Endothelial cell of umbilical vein (primary cell): ENCODE measurements around the gene LRRC28. TPM values are rescaled to one million over a fixed set of nuclear protein-coding genes. Genes with fewer than 3 reads are reported as not detected.
A peak's percentile ranks its signal among the peaks of the same experiment; 100 is the strongest.

Source experiments
- BruUV-seq: library from RNA; stranded (reverse); fragments of 400-500 nt; replicated peaks from 2 replicates; lab custom pipeline; 2021; lab: Mats Ljungman, UMichigan
- CTCF ChIA-PET: fragments of 300-600, 350-600 bp; sonication (Branson Sonifier 250); formaldehyde crosslinking; loops from one replicate; lab custom pipeline; 2021; ENCODE audit warnings: antibody characterized with exemption, inconsistent platforms; lab: Charles Lee
- POLR2A ChIA-PET: fragments of 300-600, 350-600 bp; sonication (Branson Sonifier 250); formaldehyde crosslinking; loops from one replicate; lab custom pipeline; 2021; ENCODE audit warnings: antibody characterized with exemption, inconsistent platforms; lab: Charles Lee
- DNase-seq: peaks from one replicate; pipeline ENCODE4 v3.0.0-alpha.2; 2011; ENCODE audit warnings: low read depth, low spot score
- FAIRE-seq: peaks from 2 replicates; lab custom pipeline; 2011; peaks lifted over from hg19 to GRCh38; lab: Jason Lieb, UNC
- H2AFZ ChIP-seq: 2 replicates; pipeline ENCODE4 v1.6.0; 2012; ENCODE audit warnings: low read depth, low read length, control low read depth, inconsistent platforms
- H3K27ac ChIP-seq: 2 replicates; pipeline ENCODE4 v1.5.1; 2011; ENCODE audit warnings: low read depth, mild to moderate bottlenecking, control low read depth, low read length, moderate library complexity; ENCODE audit not compliant: insufficient read depth
- H3K27me3 ChIP-seq, 2 experiments: 2 replicates each; pipeline versions ENCODE4 v1.6.0 to v1.6.1; 2011; ENCODE audit warnings: low read length in 2 of 2, mixed read lengths in 1 of 2; ENCODE audit not compliant: control insufficient read depth in 2 of 2, insufficient read depth in 2 of 2
- H3K36me3 ChIP-seq, 2 experiments: 2 replicates in 1 of 2; 3 replicates in 1 of 2; pipeline ENCODE4 v1.5.1; 2011; ENCODE audit warnings: low read length in 2 of 2, mild to moderate bottlenecking in 1 of 2, moderate library complexity in 1 of 2; ENCODE audit not compliant: control insufficient read depth in 2 of 2, insufficient read depth in 2 of 2; ENCODE audit errors: extremely low read depth in 1 of 2
- H3K4me1 ChIP-seq: 3 replicates; pipeline ENCODE4 v1.5.1; 2011; ENCODE audit warnings: mild to moderate bottlenecking, low read length; ENCODE audit not compliant: control insufficient read depth, insufficient read depth; ENCODE audit errors: extremely low read depth
- H3K4me2 ChIP-seq: 2 replicates; pipeline ENCODE4 v1.6.1; 2011; ENCODE audit warnings: low read length, control low read depth, mixed read lengths; ENCODE audit not compliant: insufficient read depth
- H3K4me3 ChIP-seq, 3 experiments: fragments of 200-600 bp in 1 of 3; sonication (generic), shearing (Covaris generic) in 1 of 3; replicated peaks in 1 of 3; 2 replicates each; pipeline ENCODE4 v1.5.1; 2011 to 2016; ENCODE audit warnings: control low read depth in 3 of 3, low read length in 3 of 3, mild to moderate bottlenecking in 2 of 3, inconsistent platforms in 1 of 3, low read depth in 1 of 3, moderate library complexity in 1 of 3; ENCODE audit not compliant: insufficient read depth in 1 of 3
- H3K79me2 ChIP-seq: 2 replicates; pipeline ENCODE4 v1.6.0; 2012; ENCODE audit warnings: low read length, inconsistent platforms; ENCODE audit not compliant: control insufficient read depth, insufficient read depth
- H3K9ac ChIP-seq: replicated peaks from 2 replicates; pipeline ENCODE3; 2011; ENCODE audit warnings: low read length, control low read depth; ENCODE audit not compliant: insufficient read depth; ENCODE audit errors: extremely low read depth
- H3K9me1 ChIP-seq: replicated peaks from 3 replicates; pipeline ENCODE4 v1.6.0; 2011; ENCODE audit warnings: mild to moderate bottlenecking, low read length; ENCODE audit not compliant: control insufficient read depth, insufficient read depth; ENCODE audit errors: extremely low read depth
- H3K9me3 ChIP-seq: replicated peaks from 2 replicates; pipeline ENCODE4 v1.5.1; 2012; ENCODE audit warnings: low read length, inconsistent platforms; ENCODE audit not compliant: control insufficient read depth, insufficient read depth
- H4K20me1 ChIP-seq: replicated peaks from 2 replicates; pipeline ENCODE3; 2011; ENCODE audit warnings: mild to moderate bottlenecking, low read length; ENCODE audit not compliant: control insufficient read depth, insufficient read depth; ENCODE audit errors: extremely low read depth
- CTCF ChIP-seq, 2 donors: IDR thresholded peaks; 1 replicate in 1 of 2; 2 replicates in 1 of 2; pipeline ENCODE4 v1.5.1; 2011; ENCODE audit warnings: low read length in 2 of 2, mild to moderate bottlenecking in 2 of 2, moderate library complexity in 2 of 2, control low read depth in 1 of 2, inconsistent platforms in 1 of 2, low read depth in 1 of 2; ENCODE audit not compliant: insufficient read depth in 1 of 2; ENCODE audit errors: extremely low read depth in 1 of 2
- EZH2 ChIP-seq: IDR thresholded peaks from 2 replicates; pipeline ENCODE4 v1.6.1; 2012; ENCODE audit warnings: borderline replicate concordance, low read depth, mild to moderate bottlenecking, moderate library complexity, low read length, inconsistent platforms; ENCODE audit not compliant: severe bottlenecking
- FOS ChIP-seq: IDR thresholded peaks from 2 replicates; pipeline ENCODE4 v1.6.1; 2011; ENCODE audit warnings: mild to moderate bottlenecking, low read length, moderate library complexity, borderline replicate concordance; ENCODE audit not compliant: insufficient read depth
- GATA2 ChIP-seq: IDR thresholded peaks from 2 replicates; pipeline ENCODE4 v1.7.0; 2011; ENCODE audit warnings: low read depth, mild to moderate bottlenecking, moderate library complexity, mixed read lengths, low read length; ENCODE audit not compliant: insufficient read length, insufficient read depth
- JUN ChIP-seq: IDR thresholded peaks from 2 replicates; pipeline ENCODE4 v1.6.1; 2011; ENCODE audit warnings: borderline replicate concordance, low read depth; ENCODE audit not compliant: insufficient read length, insufficient read depth
- MAX ChIP-seq: IDR thresholded peaks from 2 replicates; pipeline ENCODE4 v1.6.1; 2011; ENCODE audit not compliant: insufficient read depth, insufficient read length
- MYC ChIP-seq: IDR thresholded peaks from one replicate; pipeline ENCODE4 v1.6.1; 2011; ENCODE audit warnings: mild to moderate bottlenecking, low read depth, low read length
- POLR2A ChIP-seq: IDR thresholded peaks from 2 replicates; pipeline ENCODE4 v1.6.1; 2012; ENCODE audit warnings: low read depth, mild to moderate bottlenecking, control low read depth, low read length
- POLR2AphosphoS5 ChIP-seq: IDR thresholded peaks from 2 replicates; pipeline ENCODE4 v1.6.1; 2012; ENCODE audit warnings: low read depth, mild to moderate bottlenecking, control low read depth, low read length, moderate library complexity; ENCODE audit not compliant: insufficient read depth
- dilution Hi-C: fragments of 300-500 bp; cut with MboI; formaldehyde crosslinking; loops from one replicate; pipeline ENCODE4 v1.15.0; 2019; ENCODE audit warnings: low sequenced_read_pairs; ENCODE audit not compliant: extremely low pct_ligation_motif_present
- intact Hi-C: fragments of 100-400 bp; cut with micrococcal nuclease; formaldehyde crosslinking; loops from one replicate; pipeline ENCODE4 v1.10.0; 2022
- polyA plus RNA-seq, 4 experiments: library from polyadenylated mRNA; depleted of rRNA in 3 of 4; stranded (reverse) in 3 of 4; unstranded in 1 of 4; fragments of >200 nt; gene quantifications; 2 replicates each; pipeline versions ENCODE4 v1.2.1 to v1.2.3, GENCODE V29; 2011 to 2012; ENCODE audit warnings: missing spikeins in 1 of 4
- total RNA-seq: library from RNA; stranded (reverse); gene quantifications from 2 replicates; pipeline ENCODE4 v1.2.3, GENCODE V29; 2021

Gene LRRC28
- total and polyA plus RNA-seq, 2 donors (not counting 3 experiments of a cell fraction or from before 2014, with no cell fraction given): 19.6 to 26.7 TPM

- no TSS peak for BruUV-seq
- CTCF ChIA-PET: interaction anchor here (1.0 to 3.0 kb wide), 6 partner anchors 19 to 452 kb away, joined by 4 to 16 read pairs (median 6); partner anchors contain the start of gene SYNM
- no peaks in the 10 kb centered on the region for H3K9me3 ChIP-seq
- H3K36me3 ChIP-seq: no peaks in the 10 kb centered on the region
- peak overlapping the region; percentile 69 for H3K9ac ChIP-seq
- no peak overlapping the region for H2AFZ ChIP-seq
- TF ChIP-seq POLR2A: no peak
- no peak for TF ChIP-seq GATA2
- TF ChIP-seq FOS: no peak
- TF ChIP-seq POLR2AphosphoS5: no peak
- no peak for TF ChIP-seq EZH2
- TF ChIP-seq MYC: no peak
- TF ChIP-seq CTCF (IDR thresholded peaks at IDR 0.05; ENCODE audit: extremely low read depth in 1 of 2, insufficient read depth in 1 of 2, low read depth in 1 of 2, low read length in 2 of 2): no peak
- TF ChIP-seq JUN: no peak
- TF ChIP-seq MAX: no peak
- H3K27me3 ChIP-seq: no peaks in the 10 kb centered on the region
- peaks cover 30% of the 10 kb centered on the region for H3K4me1 ChIP-seq
- no peaks in the 10 kb centered on the region for H3K9me1 ChIP-seq
- intact Hi-C loops (no loop called here), dilution Hi-C loops (no loop called here)
- peaks cover 17% of the 10 kb centered on the region for H3K79me2 ChIP-seq
- FAIRE-seq (no peak), DNase-seq (no peak)
- no peak overlapping the region for H3K27ac ChIP-seq
- H3K4me3 ChIP-seq: peak overlapping the region in 1 of 3 experiments; percentile 74
- peak overlapping the region; percentile 76 for H3K4me2 ChIP-seq
- POLR2A ChIA-PET: no interaction called here
- no peaks in the 10 kb centered on the region for H4K20me1 ChIP-seq
Measured at GRCh38 chr15:99252326-99252725, 1.0 kb downstream of the LRRC28 start.
